HEK293 (cell line): ENCODE data around the gene FAM120C.

Source experiments
- CTCF ChIA-PET: fragments of 350-600 bp; formaldehyde crosslinking; extraction: SDS; loops from one replicate; lab custom pipeline; 2021; ENCODE audit warnings: antibody characterized with exemption; lab: Yijun Ruan, JAX
- POLR2A ChIA-PET: fragments of 300-600 bp; formaldehyde crosslinking; extraction: SDS; loops from one replicate; lab custom pipeline; 2020; ENCODE audit warnings: antibody characterized with exemption, inconsistent platforms; lab: Yijun Ruan, JAX
- H3K27ac ChIP-seq: fragments of 200-500 bp; sonication (Bioruptor generic); 2 replicates; pipeline ENCODE4 v1.5.1; 2014; ENCODE audit warnings: low read depth, low read length, control low read depth, inconsistent platforms; ENCODE audit errors: extremely low read depth
- H3K36me3 ChIP-seq, 2 experiments: fragments of 200-500 bp in 1 of 2; sonication (Bioruptor generic) in 1 of 2; 1 replicate in 1 of 2; 2 replicates in 1 of 2; pipeline ENCODE4 v1.5.1; 2014 to 2017; ENCODE audit warnings: inconsistent platforms in 2 of 2, low read length in 2 of 2; ENCODE audit not compliant: control insufficient read depth in 2 of 2, insufficient read depth in 1 of 2
- H3K4me1 ChIP-seq: fragments of 200-500 bp; sonication (Bioruptor generic); 2 replicates; pipeline ENCODE4 v1.5.1; 2014; ENCODE audit warnings: mild to moderate bottlenecking, low read length, inconsistent platforms; ENCODE audit not compliant: control insufficient read depth, insufficient read depth
- H3K4me3 ChIP-seq: 2 replicates; pipeline ENCODE4 v1.5.1; 2011; ENCODE audit warnings: low read depth, mild to moderate bottlenecking, control low read depth, low read length, moderate library complexity
- H3K9me3 ChIP-seq: fragments of 200-500 bp; sonication (Bioruptor generic); 2 replicates; pipeline ENCODE4 v1.5.1; 2014; ENCODE audit warnings: low read depth, low read length, inconsistent platforms; ENCODE audit not compliant: control insufficient read depth, insufficient read depth
- HOXA7 ChIP-seq: sonication (generic); formaldehyde crosslinking; IDR thresholded peaks from 2 replicates; pipeline ENCODE4 v1.8.1; 2022; ENCODE audit warnings: missing genetic modification reagents, borderline replicate concordance
- HOXD13 ChIP-seq: sonication (generic); formaldehyde crosslinking; IDR thresholded peaks from 2 replicates; pipeline ENCODE4 v1.8.0; 2022; ENCODE audit warnings: missing genetic modification reagents, borderline replicate concordance
- KLF7 ChIP-seq: fragments of 450-650 bp; formaldehyde crosslinking; IDR thresholded peaks from 2 replicates; pipeline ENCODE4 v1.5.1; 2016; ENCODE audit warnings: missing biosample characterization, missing genetic modification characterization, borderline replicate concordance
- SALL2 ChIP-seq: fragments of 450-650 bp; formaldehyde crosslinking; IDR thresholded peaks from 2 replicates; pipeline ENCODE4 v1.5.0; 2017; ENCODE audit warnings: missing biosample characterization, mild to moderate bottlenecking, missing genetic modification characterization, borderline replicate concordance
- ZBTB7A ChIP-seq: fragments of 450-650 bp; formaldehyde crosslinking; IDR thresholded peaks from 2 replicates; pipeline ENCODE4 v1.5.1; 2016; ENCODE audit warnings: low read depth, missing biosample characterization, missing genetic modification characterization
- ZFP69B ChIP-seq: fragments of 450-650 bp; formaldehyde crosslinking; IDR thresholded peaks from 2 replicates; pipeline ENCODE4 v1.5.1; 2016; ENCODE audit warnings: missing biosample characterization, missing genetic modification characterization
- ZIC2 ChIP-seq: fragments of 450-650 bp; formaldehyde crosslinking; IDR thresholded peaks from 2 replicates; pipeline ENCODE4 v1.5.1; 2016; ENCODE audit warnings: missing biosample characterization, missing genetic modification characterization
- ZNF121 ChIP-seq: fragments of 450-650 bp; formaldehyde crosslinking; IDR thresholded peaks from 2 replicates; pipeline ENCODE4 v1.5.1; 2016; ENCODE audit warnings: missing biosample characterization, missing genetic modification characterization
- ZNF133 ChIP-seq: fragments of 450-650 bp; formaldehyde crosslinking; IDR thresholded peaks from 2 replicates; pipeline ENCODE4 v1.5.1; 2016; ENCODE audit warnings: missing biosample characterization, missing genetic modification characterization
- ZNF138 ChIP-seq: fragments of 450-650 bp; formaldehyde crosslinking; IDR thresholded peaks from 2 replicates; pipeline ENCODE4 v1.5.1; 2016; ENCODE audit warnings: missing biosample characterization, missing genetic modification characterization, borderline replicate concordance
- ZNF202 ChIP-seq: fragments of 450-650 bp; formaldehyde crosslinking; IDR thresholded peaks from 2 replicates; pipeline ENCODE4 v1.5.1; 2016; ENCODE audit warnings: missing biosample characterization, missing genetic modification characterization, borderline replicate concordance
- ZNF404 ChIP-seq: fragments of 450-650 bp; formaldehyde crosslinking; IDR thresholded peaks from 2 replicates; pipeline ENCODE4 v1.5.1; 2017; ENCODE audit warnings: missing biosample characterization, missing genetic modification characterization
- ZNF501 ChIP-seq: fragments of 450-650 bp; formaldehyde crosslinking; IDR thresholded peaks from 2 replicates; pipeline ENCODE4 v1.5.1; 2016; ENCODE audit warnings: missing biosample characterization, missing genetic modification characterization
- ZNF596 ChIP-seq: fragments of 450-650 bp; IDR thresholded peaks from 2 replicates; pipeline ENCODE4 v1.5.0; 2018; ENCODE audit warnings: missing biosample characterization, mild to moderate bottlenecking, missing genetic modification characterization, moderate library complexity
- ZNF670 ChIP-seq: fragments of 450-650 bp; formaldehyde crosslinking; IDR thresholded peaks from 2 replicates; pipeline ENCODE4 v1.5.1; 2016; ENCODE audit warnings: missing biosample characterization, missing genetic modification characterization, low read depth
- ZNF677 ChIP-seq: fragments of 450-650 bp; IDR thresholded peaks from 2 replicates; pipeline ENCODE4 v1.5.0; 2018; ENCODE audit warnings: missing biosample characterization, mild to moderate bottlenecking, missing genetic modification characterization, moderate library complexity
- ZNF768 ChIP-seq: fragments of 450-650 bp; formaldehyde crosslinking; IDR thresholded peaks from 2 replicates; pipeline ENCODE4 v1.5.1; 2018; ENCODE audit warnings: missing biosample characterization, mild to moderate bottlenecking, missing genetic modification characterization
- ZXDB ChIP-seq: fragments of 450-650 bp; formaldehyde crosslinking; IDR thresholded peaks from 2 replicates; pipeline ENCODE4 v1.5.1; 2016; ENCODE audit warnings: missing biosample characterization, missing genetic modification characterization
- TF ChIP-seq, protein P1 (sequence below): fragments of 450-650 bp; formaldehyde crosslinking; IDR thresholded peaks from 2 replicates; pipeline ENCODE4 v1.5.1; 2016; ENCODE audit warnings: missing biosample characterization, missing genetic modification characterization
- TF ChIP-seq, protein P2 (sequence below): fragments of 450-650 bp; formaldehyde crosslinking; IDR thresholded peaks from 2 replicates; pipeline ENCODE4 v1.5.1; 2016; ENCODE audit warnings: missing biosample characterization, missing genetic modification characterization, low read depth
- TF ChIP-seq, protein P3 (sequence below): fragments of 450-650 bp; formaldehyde crosslinking; IDR thresholded peaks from 2 replicates; pipeline ENCODE4 v1.5.1; 2017; ENCODE audit warnings: missing biosample characterization, mild to moderate bottlenecking, missing genetic modification characterization, moderate library complexity

FAM120C gene

DNA sequence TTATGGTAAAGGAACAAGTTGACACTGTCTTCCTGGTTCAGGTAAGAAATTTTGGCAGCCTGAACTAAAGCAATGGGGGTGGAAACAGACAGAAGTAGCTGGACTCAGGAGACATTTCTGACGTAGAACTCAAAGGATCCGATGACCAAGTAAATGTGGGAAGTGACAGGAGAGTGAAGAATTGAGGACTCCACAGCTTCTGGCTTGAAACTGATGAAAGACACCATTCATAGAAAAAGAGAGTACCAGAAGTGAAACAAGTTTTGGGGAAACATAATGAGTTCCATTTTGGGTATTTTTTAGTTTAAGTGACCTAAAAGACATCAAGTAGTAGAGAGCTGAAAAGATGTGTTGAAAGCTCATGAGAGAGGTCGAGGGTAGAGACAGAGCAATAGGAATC is 5.7 kb downstream of the FAM120C start:
- no peak for TF ChIP-seq ZNF404 (tag by site-specific recombination)
- TF ChIP-seq SALL2, result no peak
- TF ChIP-seq ZNF202 (tag by site-specific recombination), result no peak
- TF ChIP-seq KLF7, result no peak
- no peak for TF ChIP-seq ZNF596
- no peak for TF ChIP-seq ZFP69B (tag by site-specific recombination)
- TF ChIP-seq, protein P1, sequence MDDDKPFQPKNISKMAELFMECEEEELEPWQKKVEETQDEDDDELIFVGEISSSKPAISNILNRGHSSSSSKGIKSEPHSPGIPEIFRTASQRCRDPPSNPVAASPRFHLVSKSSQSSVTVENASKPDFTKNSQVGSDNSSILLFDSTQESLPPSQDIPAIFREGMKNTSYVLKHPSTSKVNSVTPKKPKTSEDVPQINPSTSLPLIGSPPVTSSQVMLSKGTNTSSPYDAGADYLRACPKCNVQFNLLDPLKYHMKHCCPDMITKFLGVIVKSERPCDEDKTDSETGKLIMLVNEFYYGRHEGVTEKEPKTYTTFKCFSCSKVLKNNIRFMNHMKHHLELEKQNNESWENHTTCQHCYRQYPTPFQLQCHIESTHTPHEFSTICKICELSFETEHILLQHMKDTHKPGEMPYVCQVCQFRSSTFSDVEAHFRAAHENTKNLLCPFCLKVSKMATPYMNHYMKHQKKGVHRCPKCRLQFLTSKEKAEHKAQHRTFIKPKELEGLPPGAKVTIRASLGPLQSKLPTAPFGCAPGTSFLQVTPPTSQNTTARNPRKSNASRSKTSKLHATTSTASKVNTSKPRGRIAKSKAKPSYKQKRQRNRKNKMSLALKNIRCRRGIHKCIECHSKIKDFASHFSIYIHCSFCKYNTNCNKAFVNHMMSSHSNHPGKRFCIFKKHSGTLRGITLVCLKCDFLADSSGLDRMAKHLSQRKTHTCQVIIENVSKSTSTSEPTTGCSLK (tag by site-specific recombination), result no peak
- TF ChIP-seq, all 188 proteins: peak for 0
- ChIA-PET POLR2A (no interaction called here), CTCF (interaction anchor here (0.7 kb wide), 1 partner anchor 1842 kb away, joined by 3 read pairs; no protein-coding TSS in a partner anchor)
- no peak overlapping the region for H3K27ac ChIP-seq
- no peak overlapping the region for H3K4me3 ChIP-seq
- H3K4me1 ChIP-seq, result peaks cover 5% of the 10 kb centered on the region; the same call in 1 of the 2 replicates
- peaks cover 0 to 20% of the 10 kb centered on the region in 2 experiments; a peak in 2 of 3 replicates for H3K36me3 ChIP-seq
- H3K9me3 ChIP-seq, result no peaks in the 10 kb centered on the region

DNA sequence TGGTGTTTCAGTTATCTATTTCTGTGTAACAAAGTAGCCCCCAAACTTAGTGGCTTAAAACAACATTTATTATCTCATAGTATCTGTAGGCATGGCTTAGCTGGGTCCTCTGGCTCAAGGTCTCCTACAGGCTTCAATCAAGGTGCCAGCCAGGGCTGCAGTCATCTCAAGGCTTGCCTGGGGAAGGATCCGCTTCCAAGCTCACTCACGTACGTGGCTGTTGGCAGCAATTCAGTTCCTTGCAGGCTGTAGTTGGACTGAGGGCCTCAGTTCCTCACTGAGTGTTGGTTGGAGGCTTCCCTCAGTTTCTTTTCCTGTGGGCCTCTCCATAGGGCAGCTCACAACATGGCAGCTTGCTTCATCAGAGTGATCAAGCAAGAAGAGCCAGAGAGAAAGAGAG is 9.3 kb downstream of the FAM120C start:
- ChIA-PET CTCF (no interaction called here), POLR2A (no interaction called here)
- Histone ChIP-seq H3K9me3 (no peaks in the 10 kb centered on the region), H3K27ac (no peak overlapping the region), H3K4me3 (no peak overlapping the region), H3K4me1 (peaks cover 3% of the 10 kb centered on the region; the same call in 1 of the 2 replicates), H3K36me3 (peaks cover 0 to 22% of the 10 kb centered on the region in 2 experiments; a peak in 2 of 3 replicates)
- no peak for TF ChIP-seq ZNF501
- TF ChIP-seq, protein P2, sequence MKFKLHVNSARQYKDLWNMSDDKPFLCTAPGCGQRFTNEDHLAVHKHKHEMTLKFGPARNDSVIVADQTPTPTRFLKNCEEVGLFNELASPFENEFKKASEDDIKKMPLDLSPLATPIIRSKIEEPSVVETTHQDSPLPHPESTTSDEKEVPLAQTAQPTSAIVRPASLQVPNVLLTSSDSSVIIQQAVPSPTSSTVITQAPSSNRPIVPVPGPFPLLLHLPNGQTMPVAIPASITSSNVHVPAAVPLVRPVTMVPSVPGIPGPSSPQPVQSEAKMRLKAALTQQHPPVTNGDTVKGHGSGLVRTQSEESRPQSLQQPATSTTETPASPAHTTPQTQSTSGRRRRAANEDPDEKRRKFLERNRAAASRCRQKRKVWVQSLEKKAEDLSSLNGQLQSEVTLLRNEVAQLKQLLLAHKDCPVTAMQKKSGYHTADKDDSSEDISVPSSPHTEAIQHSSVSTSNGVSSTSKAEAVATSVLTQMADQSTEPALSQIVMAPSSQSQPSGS (tag by site-specific recombination), result no peak
- no peak for TF ChIP-seq ZNF121
- TF ChIP-seq ZNF133, result no peak
- TF ChIP-seq HOXD13 (CRISPR knock-in tag), result no peak
- no peak for TF ChIP-seq ZBTB7A (tag by site-specific recombination)
- TF ChIP-seq ZNF677, result no peak
- TF ChIP-seq KLF7, result no peak
- no peak for TF ChIP-seq ZNF768 (tag by site-specific recombination)
- no peak for TF ChIP-seq HOXA7 (CRISPR knock-in tag)
- TF ChIP-seq, protein P3, sequence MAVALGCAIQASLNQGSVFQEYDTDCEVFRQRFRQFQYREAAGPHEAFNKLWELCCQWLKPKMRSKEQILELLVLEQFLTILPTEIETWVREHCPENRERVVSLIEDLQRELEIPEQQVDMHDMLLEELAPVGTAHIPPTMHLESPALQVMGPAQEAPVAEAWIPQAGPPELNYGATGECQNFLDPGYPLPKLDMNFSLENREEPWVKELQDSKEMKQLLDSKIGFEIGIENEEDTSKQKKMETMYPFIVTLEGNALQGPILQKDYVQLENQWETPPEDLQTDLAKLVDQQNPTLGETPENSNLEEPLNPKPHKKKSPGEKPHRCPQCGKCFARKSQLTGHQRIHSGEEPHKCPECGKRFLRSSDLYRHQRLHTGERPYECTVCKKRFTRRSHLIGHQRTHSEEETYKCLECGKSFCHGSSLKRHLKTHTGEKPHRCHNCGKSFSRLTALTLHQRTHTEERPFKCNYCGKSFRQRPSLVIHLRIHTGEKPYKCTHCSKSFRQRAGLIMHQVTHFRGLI (tag by site-specific recombination), result no peak
- TF ChIP-seq ZIC2, result no peak
- TF ChIP-seq ZNF670 (tag by site-specific recombination), result no peak
- no peak for TF ChIP-seq ZNF138
- TF ChIP-seq ZXDB (tag by site-specific recombination), result no peak
